IPS-20b (cell line): ENCODE measurements around the gene N4BP2L1.
A peak's percentile ranks its signal among the peaks of the same experiment; 100 is the strongest.

Source experiments
- H3K27ac ChIP-seq: one replicate; pipeline ENCODE4 v1.5.1; 2013; ENCODE audit warnings: low read length
- H3K27me3 ChIP-seq: 2 replicates; pipeline ENCODE4 v1.6.1; 2013; ENCODE audit warnings: mild to moderate bottlenecking, low read length, inconsistent platforms; ENCODE audit not compliant: insufficient read depth
- H3K36me3 ChIP-seq: 2 replicates; pipeline ENCODE4 v1.6.1; 2013; ENCODE audit warnings: low read depth, mild to moderate bottlenecking, inconsistent platforms, low read length, moderate library complexity; ENCODE audit not compliant: insufficient read depth
- H3K4me1 ChIP-seq: 2 replicates; pipeline ENCODE4 v1.6.1; 2013; ENCODE audit warnings: mild to moderate bottlenecking, control low read depth, inconsistent platforms, low read length, moderate library complexity; ENCODE audit not compliant: insufficient read depth
- H3K4me3 ChIP-seq: 2 replicates; pipeline ENCODE4 v1.5.1; 2013; ENCODE audit warnings: mild to moderate bottlenecking, low read length, inconsistent platforms
- H3K9ac ChIP-seq: 2 replicates; pipeline ENCODE4 v1.6.1; 2013; ENCODE audit warnings: low read depth, mild to moderate bottlenecking, inconsistent platforms, low read length, moderate library complexity
- H3K9me3 ChIP-seq: 2 replicates; pipeline ENCODE4 v1.6.1; 2013; ENCODE audit warnings: mild to moderate bottlenecking, low read depth, low read length, inconsistent platforms; ENCODE audit not compliant: insufficient read depth

Gene N4BP2L1

DNA sequence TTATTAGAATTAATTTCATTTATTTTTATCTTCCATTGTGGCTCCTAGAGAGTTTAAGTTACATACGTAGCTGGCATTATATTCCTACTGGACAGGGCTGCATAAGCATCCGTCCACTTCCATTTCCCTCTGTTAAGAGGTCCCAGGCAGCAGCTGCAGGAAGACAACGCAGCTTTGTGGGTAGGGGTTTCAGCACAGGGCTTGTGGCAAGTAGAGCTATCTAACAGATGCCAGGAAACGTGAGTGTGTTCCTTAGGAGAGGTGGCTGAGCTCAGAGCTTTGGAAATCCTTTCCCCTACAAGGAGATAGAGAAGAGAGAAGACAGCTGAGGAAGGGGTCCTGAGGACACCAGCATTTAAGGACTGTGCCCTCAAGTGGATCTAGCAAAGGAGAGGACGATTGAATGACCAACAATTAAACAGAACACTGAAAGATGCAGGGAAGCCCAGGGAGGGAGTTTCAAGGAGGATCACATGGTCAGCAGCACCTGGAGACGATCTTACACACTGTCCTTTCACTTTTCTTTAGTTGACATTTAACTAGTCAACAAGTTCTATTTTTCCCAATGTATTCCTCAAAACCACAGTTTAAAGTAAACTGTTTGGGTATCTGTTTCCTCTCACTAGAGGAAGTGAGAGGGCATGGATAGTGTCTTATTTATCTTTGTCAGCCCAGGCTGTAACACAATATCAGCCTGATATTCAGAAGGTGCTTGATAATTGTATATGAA is 2.3 kb upstream of the N4BP2L1 start:
- Histone ChIP-seq H3K4me1 (peaks cover 4% of the 10 kb centered on the region; the same call in 1 of the 2 replicates), H3K4me3 (no peak overlapping the region), H3K27ac (no peak overlapping the region)

DNA sequence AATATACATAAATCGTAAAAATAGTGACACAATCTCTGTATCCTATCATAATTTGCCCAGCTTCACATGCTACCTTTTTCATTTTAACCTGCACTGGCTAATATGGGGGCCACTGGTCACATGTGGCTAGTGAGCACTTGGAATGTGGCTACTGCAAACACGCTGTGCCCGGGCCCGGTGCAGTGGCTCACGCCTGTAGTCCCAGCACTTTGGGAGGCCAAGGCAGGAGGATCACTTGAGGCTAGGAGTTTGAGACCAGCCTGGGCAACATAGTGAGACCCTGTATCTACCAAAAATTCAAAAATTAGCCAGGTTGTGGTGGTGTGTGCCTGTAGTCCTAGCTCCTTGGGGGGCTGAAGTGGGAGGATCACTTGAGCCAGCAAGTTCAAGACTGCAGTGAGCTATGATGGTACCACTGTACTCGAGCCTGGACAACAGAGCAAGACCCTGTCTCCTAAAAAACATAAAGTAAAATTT is 1.5 kb upstream of the N4BP2L1 start:
- H3K4me1 ChIP-seq = peaks cover 4% of the 10 kb centered on the region; the same call in 1 of the 2 replicates
- no peaks in the 10 kb centered on the region for H3K36me3 ChIP-seq
- peaks cover 21% of the 10 kb centered on the region for H3K27me3 ChIP-seq
- no peak overlapping the region for H3K4me3 ChIP-seq
- H3K9me3 ChIP-seq = no peaks in the 10 kb centered on the region
- H3K27ac ChIP-seq = no peak overlapping the region
- no peak overlapping the region for H3K9ac ChIP-seq

More for the DNA sequence above, 2.3 kb upstream of the N4BP2L1 start:
- peaks cover 20% of the 10 kb centered on the region for H3K27me3 ChIP-seq
- no peaks in the 10 kb centered on the region for H3K9me3 ChIP-seq
- H3K9ac ChIP-seq = no peak overlapping the region
- no peaks in the 10 kb centered on the region for H3K36me3 ChIP-seq

DNA sequence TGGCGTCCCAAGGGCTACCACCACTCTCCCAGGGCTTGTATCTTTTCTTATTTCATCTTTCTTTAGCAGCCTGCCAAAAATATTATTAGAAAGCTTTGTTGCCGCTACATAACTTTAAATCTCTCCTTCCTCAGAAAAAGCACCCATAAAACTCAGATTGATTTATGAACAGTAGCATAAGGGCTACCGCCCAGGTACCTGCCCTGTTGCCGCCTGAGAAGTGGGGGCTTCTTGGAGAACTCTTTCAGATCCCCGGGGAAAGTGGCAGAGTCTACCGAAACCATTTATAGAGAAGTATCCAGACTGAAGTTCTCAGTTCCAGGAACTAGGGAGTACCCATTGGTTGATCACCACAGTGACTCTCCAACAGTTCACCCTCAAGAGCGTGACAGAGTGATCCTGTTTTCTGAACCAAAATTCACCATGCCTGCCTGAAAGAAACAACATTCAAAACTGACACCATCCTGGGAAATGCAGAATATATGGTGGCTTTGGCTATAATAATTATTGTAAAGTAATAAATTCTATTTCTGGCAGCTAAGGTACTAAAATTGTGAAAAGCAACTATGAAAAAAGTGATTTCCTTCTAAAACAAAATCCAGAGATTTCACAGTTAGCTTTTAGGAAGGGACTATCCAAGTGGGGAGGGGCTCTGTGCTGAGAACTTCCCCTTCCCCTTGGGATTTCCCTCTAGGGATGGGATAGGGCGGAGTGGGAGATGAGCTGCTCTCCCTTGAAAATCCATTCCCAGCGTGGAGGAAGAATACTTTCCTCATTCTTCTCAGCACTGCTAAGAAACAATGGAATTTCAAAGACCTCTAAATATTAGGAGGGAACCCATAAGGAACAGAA is 877 bp upstream of the N4BP2L1 start:
- H3K27ac ChIP-seq = no peak overlapping the region
- H3K27me3 ChIP-seq = peaks cover 21% of the 10 kb centered on the region
- peak overlapping the region; percentile 74; the same call in 1 of the 2 replicates for H3K9ac ChIP-seq
- H3K9me3 ChIP-seq = no peaks in the 10 kb centered on the region
- H3K36me3 ChIP-seq = no peaks in the 10 kb centered on the region
- peaks cover 4% of the 10 kb centered on the region; the same call in 1 of the 2 replicates for H3K4me1 ChIP-seq
- H3K4me3 ChIP-seq = peak overlapping the region; percentile 84; the same call in 1 of the 2 replicates

DNA sequence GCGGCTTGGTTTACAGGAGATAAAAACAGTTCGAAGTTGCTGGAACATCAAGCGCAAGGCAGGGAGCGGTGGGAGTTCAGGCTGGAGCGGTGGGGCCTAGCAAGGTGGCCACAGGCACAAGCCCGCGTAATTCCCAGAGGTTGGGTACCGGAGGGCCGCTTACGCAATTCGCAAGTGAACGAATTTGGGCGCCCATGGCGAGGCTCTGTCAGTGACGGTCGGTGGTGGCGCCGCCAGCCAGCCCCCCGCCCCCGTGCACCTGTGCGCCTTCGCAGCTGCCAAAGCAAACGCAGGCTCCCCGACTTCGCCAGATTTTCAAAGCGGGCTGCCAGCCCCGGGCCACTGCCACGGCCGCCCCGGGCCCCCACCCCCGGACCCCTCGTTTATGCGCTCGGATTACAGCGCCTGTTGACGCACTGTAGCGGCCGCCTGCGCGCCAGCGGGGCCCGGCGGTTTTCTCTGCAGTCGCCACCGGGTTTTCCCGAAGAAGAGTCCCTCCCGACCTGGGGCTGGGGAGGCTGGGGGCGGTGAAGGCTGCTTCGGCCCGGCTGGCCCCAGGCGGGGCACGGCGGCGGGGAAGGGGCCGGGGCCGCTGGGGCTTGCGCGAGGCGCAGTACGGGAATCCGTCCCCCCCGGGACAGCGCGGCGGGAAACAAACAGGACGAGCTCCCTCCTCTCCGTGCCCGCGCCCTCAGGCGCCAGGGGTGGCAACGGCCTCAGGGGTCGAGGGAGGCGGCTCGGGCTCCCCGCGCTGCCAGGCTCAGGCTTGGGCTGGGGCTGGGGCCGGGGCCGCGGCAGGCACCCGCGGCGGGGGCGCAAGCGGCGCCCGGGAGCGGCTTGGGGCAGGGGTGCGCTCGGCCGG is 709 bp downstream of the N4BP2L1 start:
- Histone ChIP-seq H3K9me3 (no peaks in the 10 kb centered on the region), H3K36me3 (no peaks in the 10 kb centered on the region), H3K27me3 (peaks cover 21% of the 10 kb centered on the region), H3K9ac (peak overlapping the region; percentile 74; the same call in 1 of the 2 replicates), H3K4me3 (peak overlapping the region; percentile 84), H3K27ac (no peak overlapping the region), H3K4me1 (peaks cover 4% of the 10 kb centered on the region; the same call in 1 of the 2 replicates)

DNA sequence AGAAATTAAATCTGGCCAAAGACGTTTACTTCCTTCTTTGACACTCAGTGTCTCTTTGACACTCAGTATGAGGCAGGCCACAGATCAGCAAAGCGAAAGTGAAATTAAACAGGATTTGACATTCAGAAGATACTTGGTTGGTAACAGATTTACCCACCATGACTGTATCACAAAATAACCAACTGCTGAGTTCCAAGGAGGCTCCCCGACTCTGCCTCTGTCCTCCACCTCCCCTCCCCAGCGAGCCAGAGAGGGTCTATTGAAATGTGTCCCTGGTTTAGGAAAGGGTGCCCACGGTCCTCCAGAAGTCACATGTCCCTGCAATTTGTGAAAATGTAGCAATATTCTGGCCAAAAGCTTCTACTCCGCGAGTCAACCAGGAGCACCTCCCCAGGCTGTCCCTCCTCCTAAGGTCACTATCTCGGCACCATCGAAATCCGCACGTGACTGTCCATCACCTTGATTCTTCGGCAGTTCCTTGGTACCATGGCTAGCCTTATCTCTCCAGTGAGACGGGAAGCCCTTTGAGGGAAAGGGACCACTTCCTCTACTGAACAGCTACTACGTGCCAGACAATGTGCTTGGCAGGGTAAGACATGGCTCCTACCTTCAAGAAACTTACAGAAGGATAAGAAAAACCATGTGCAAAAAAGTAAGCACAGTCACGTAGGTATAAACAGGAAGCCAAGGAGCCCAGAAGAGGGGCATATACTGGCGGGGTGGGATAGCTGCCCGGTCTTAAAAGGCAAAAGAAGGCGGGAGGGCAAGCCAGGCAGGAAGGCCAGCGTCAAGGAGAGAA is 1.5 kb downstream of the N4BP2L1 start:
- H3K27me3 ChIP-seq = peaks cover 21% of the 10 kb centered on the region
- peak overlapping the region; percentile 84 for H3K4me3 ChIP-seq
- H3K27ac ChIP-seq = no peak overlapping the region
- peak overlapping the region; percentile 36; the same call in 1 of the 2 replicates for H3K9ac ChIP-seq
- H3K4me1 ChIP-seq = peaks cover 4% of the 10 kb centered on the region; the same call in 1 of the 2 replicates
- no peaks in the 10 kb centered on the region for H3K9me3 ChIP-seq
- H3K36me3 ChIP-seq = no peaks in the 10 kb centered on the region

DNA sequence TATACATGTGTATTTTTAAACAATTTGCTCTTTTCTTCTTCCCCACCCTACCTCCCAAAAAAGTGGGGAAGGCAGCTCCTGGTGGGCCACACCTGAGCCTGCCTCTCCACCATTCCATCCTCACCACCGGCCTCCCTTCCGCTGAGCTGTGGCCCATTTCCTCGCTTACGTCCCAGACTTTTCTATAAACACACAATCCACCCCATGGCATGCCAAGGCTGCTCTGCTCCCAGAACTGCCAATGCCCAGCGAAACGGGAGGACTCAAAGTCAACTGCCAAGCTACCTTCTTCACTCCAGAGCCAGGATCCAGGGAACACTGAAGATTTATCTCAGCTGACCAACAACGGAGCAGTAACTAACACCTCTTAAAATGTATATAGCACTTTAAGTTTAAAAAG is 2.8 kb downstream of the N4BP2L1 start:
- no peak overlapping the region for H3K4me3 ChIP-seq
- no peaks in the 10 kb centered on the region for H3K9me3 ChIP-seq
- H3K36me3 ChIP-seq = no peaks in the 10 kb centered on the region
- peaks cover 4% of the 10 kb centered on the region; the same call in 1 of the 2 replicates for H3K4me1 ChIP-seq
- peaks cover 21% of the 10 kb centered on the region for H3K27me3 ChIP-seq
- no peak overlapping the region for H3K27ac ChIP-seq
- no peak overlapping the region for H3K9ac ChIP-seq

DNA sequence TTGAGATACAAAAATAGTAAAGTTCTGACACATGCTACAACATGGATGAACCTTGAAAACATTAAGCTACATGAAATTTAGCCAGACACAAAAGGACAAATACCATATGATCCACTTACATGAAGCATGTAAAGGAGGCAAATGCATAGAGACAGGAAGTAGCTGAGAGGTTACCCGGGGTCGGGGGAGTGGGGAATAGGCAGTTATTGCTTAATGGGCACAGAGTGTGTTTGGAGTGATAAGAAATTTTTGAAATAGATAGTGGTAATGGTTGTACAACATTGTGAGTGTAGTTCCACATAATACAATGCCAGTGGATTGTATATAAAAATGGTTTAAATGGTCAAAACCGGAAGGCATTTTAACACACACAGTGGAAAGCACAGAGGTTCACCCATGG is 4.3 kb downstream of the N4BP2L1 start:
- Histone ChIP-seq H3K27ac (no peak overlapping the region), H3K36me3 (no peaks in the 10 kb centered on the region), H3K4me1 (peaks cover 4% of the 10 kb centered on the region; the same call in 1 of the 2 replicates)

DNA sequence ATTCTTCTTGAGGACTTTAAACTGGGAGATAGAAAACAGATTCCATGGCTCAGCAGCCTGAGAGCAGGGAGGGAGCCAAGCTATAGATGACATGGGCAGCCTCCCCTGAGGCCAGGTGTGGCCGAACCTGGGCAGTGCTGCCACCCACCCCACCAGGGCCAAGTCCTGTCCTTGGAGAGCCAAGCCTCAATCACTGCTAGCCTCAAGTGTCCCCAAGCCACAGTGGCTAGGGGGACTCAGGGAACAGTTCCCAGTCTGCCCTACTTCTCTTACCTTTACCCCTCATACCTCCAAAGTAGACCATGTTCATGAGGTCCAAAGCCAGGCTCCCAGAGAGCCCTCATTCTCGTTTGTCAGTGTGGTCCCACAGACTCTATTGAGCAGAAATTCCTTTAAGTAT is 8.1 kb downstream of the N4BP2L1 start:
- H3K27me3 ChIP-seq = no peaks in the 10 kb centered on the region
- H3K27ac ChIP-seq = no peak overlapping the region
- H3K4me3 ChIP-seq = no peak overlapping the region
- H3K9ac ChIP-seq = no peak overlapping the region
- H3K36me3 ChIP-seq = no peaks in the 10 kb centered on the region
- peaks cover 10% of the 10 kb centered on the region for H3K9me3 ChIP-seq
- no peaks in the 10 kb centered on the region for H3K4me1 ChIP-seq

More for the DNA sequence above, 4.3 kb downstream of the N4BP2L1 start:
- 0 out of 2 replicates have a peak, but pooled peaks cover 4% of the 10 kb centered on the region for H3K9me3 ChIP-seq
- H3K27me3 ChIP-seq = peaks cover 21% of the 10 kb centered on the region
- no peak overlapping the region for H3K4me3 ChIP-seq
- no peak overlapping the region for H3K9ac ChIP-seq

DNA sequence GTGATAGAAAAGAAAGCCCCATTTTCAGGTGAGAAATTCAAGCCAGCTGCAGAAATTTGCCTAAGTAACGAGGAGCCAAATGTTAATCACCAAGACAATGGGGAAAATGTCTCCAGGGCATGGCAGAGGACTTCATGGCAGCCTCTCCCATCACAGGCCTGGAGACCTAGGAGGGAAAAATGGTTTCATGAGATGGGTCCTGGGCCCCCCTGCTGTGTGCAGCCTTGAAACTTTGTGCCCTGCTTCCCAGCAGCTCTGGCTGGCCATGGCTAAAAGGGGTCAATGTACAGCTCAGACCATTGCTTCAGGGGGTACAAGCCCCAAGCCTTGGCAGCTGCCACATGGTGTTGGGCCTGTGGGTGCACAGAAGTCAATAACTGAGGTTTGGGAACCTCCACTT is 9.9 kb downstream of the N4BP2L1 start:
- no peaks in the 10 kb centered on the region for H3K4me1 ChIP-seq
- H3K36me3 ChIP-seq = no peaks in the 10 kb centered on the region
- H3K9me3 ChIP-seq = peaks cover 10% of the 10 kb centered on the region
- no peaks in the 10 kb centered on the region for H3K27me3 ChIP-seq
- no peak overlapping the region for H3K9ac ChIP-seq
- H3K4me3 ChIP-seq = no peak overlapping the region
- no peak overlapping the region for H3K27ac ChIP-seq

DNA sequence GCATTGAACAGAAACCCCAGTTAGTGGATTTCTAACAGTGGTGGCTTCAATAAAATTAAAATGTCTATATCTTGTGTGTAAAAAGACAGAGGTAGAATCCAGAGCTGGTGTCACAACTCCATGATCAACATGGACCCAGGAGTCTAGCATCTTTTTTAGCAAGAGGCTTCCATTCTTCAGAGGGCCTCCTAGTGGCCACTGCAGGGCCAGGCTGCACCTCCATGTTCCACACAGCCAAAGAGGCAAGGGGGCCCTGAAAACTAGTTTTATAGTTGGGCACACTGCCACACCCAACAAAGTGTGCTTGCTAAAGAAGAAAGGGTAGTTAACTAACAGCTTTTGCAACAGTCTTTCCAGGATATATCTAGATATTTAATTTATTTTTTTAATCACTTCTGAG is 12.9 kb downstream of the N4BP2L1 start:
- H3K9ac ChIP-seq = no peak overlapping the region
- H3K27ac ChIP-seq = no peak overlapping the region
- no peaks in the 10 kb centered on the region for H3K4me1 ChIP-seq
- H3K9me3 ChIP-seq = peaks cover 10% of the 10 kb centered on the region
- no peak overlapping the region for H3K4me3 ChIP-seq
- H3K27me3 ChIP-seq = peaks cover 10% of the 10 kb centered on the region; the same call in 1 of the 2 replicates
- H3K36me3 ChIP-seq = no peaks in the 10 kb centered on the region
